Esophagus muscularis mucosa (tissue), 4 donors: ENCODE results near the gene SPP1. TPM values are rescaled to one million over a fixed set of nuclear protein-coding genes. Genes with fewer than 3 reads are reported as not detected.
A peak's percentile ranks its signal among the peaks of the same experiment; 100 is the strongest.

Experiments
- DNase-seq: peaks from one replicate; pipeline ENCODE4 v3.0.0-alpha.2; 2017; ENCODE audit errors: extremely low spot score
- H3K27ac ChIP-seq, 4 donors: fragments of 200-600 bp; sonication (generic); replicated peaks in 1 of 4; 1 replicate in 3 of 4; 2 replicates in 1 of 4; pipeline ENCODE4 v1.5.1; 2016 to 2019; ENCODE audit warnings: mild to moderate bottlenecking in 1 of 4
- H3K27me3 ChIP-seq, 4 donors: fragments of 200-600 bp; sonication (generic); one replicate each; pipeline versions ENCODE4 v1.5.1 to v1.6.0; 2016 to 2019
- H3K36me3 ChIP-seq, 4 donors: fragments of 200-600 bp; sonication (generic); one replicate each; pipeline ENCODE4 v1.5.1; 2016 to 2019
- H3K4me1 ChIP-seq, 4 donors: fragments of 200-600 bp; sonication (generic); one replicate each; pipeline ENCODE4 v1.5.1; 2016 to 2019
- H3K4me3 ChIP-seq, 4 donors: fragments of 200-600 bp; sonication (generic); 1 replicate in 2 of 4; 2 replicates in 2 of 4; pipeline ENCODE4 v1.5.1; 2016 to 2019; ENCODE audit warnings: mild to moderate bottlenecking in 4 of 4, moderate library complexity in 1 of 4
- H3K9me3 ChIP-seq, 4 donors: fragments of 200-600 bp; sonication (generic); 1 replicate in 3 of 4; 2 replicates in 1 of 4; pipeline ENCODE4 v1.5.1; 2016 to 2019
- CTCF ChIP-seq, 3 experiments: fragments of 200-600 bp in 2 of 3; fragments of 450-650 bp in 1 of 3; sonication (generic) in 2 of 3; IDR thresholded peaks; one replicate each; pipeline ENCODE4 v1.5.1; 2017 to 2019; ENCODE audit warnings: antibody characterized with exemption in 3 of 3, mild to moderate bottlenecking in 2 of 3, moderate library complexity in 1 of 3
- EP300 ChIP-seq: sonication (generic); formaldehyde crosslinking; IDR thresholded peaks from one replicate; pipeline ENCODE4 v1.6.1; 2017; ENCODE audit warnings: antibody characterized with exemption
- POLR2A ChIP-seq: fragments of 450-650 bp; IDR thresholded peaks from one replicate; pipeline ENCODE4 v1.6.1; 2017; ENCODE audit warnings: antibody characterized with exemption, moderate library complexity, mild to moderate bottlenecking, low read depth
- POLR2AphosphoS5 ChIP-seq, 2 donors: sonication (generic); formaldehyde crosslinking; IDR thresholded peaks; one replicate each; pipeline ENCODE4 v1.6.1; 2017; ENCODE audit warnings: antibody characterized with exemption in 2 of 2
- WGBS: methylation state at CpG from one replicate; pipeline ENCODE4 v1.1.5; 2018; 5-methylcytosine and 5-hydroxymethylcytosine counted together
- intact Hi-C: fragments of 100-400 bp; cut with DNase I; formaldehyde crosslinking; loops from one replicate; pipeline ENCODE4 v1.15.1; 2023
- total RNA-seq, 4 donors: library from RNA; depleted of rRNA; stranded (reverse); fragments of >200 nt; gene quantifications; one replicate each; pipeline versions ENCODE4 v1.1.0 to v1.2.1, GENCODE V29; 2016

SPP1 gene
- total RNA-seq, 4 donors from 2014 or later, result 2.5 to 45.4 (median 15.0) TPM

GRCh38 chr4:88005076-88005475 is 29.6 kb downstream of the SPP1 start:
- intact Hi-C loops, result loop anchor here (10.0 kb wide), 1 partner anchor 520 kb away; the partner anchor contains the start of gene PYURF
- H3K27ac ChIP-seq, result peak overlapping the region in 3 of 4 donors; percentile 1 to 38 (median 27)
- H3K36me3 ChIP-seq, result no peaks in the 10 kb centered on the region
- H3K9me3 ChIP-seq, result no peaks in the 10 kb centered on the region
- DNase-seq, result no peak
- no peaks in the 10 kb centered on the region for H3K27me3 ChIP-seq
- peaks cover 18 to 35% (median 30%) of the 10 kb centered on the region in 4 donors for H3K4me1 ChIP-seq
- no peak overlapping the region for H3K4me3 ChIP-seq
- TF ChIP-seq CTCF (IDR thresholded peaks at IDR 0.05), result no peak
- TF ChIP-seq POLR2AphosphoS5 (IDR thresholded peaks at IDR 0.05), result peak; percentile 12 to 33
- WGBS, result 60% methylated on average over 2 of the region's 2 CpGs

GRCh38 chr4:88005946-88006345 is 30.4 kb downstream of the SPP1 start:
- H3K36me3 ChIP-seq, result no peaks in the 10 kb centered on the region
- intact Hi-C loops, result loop anchor here (10.0 kb wide), 1 partner anchor 519 kb away; the partner anchor contains the start of gene PYURF
- H3K27ac ChIP-seq, result no peak overlapping the region
- WGBS, result 97% methylated on average over 10 of the region's 10 CpGs
- peaks cover 24 to 44% (median 39%) of the 10 kb centered on the region in 4 donors for H3K4me1 ChIP-seq
- TF ChIP-seq EP300 (no peak), POLR2A (no peak), CTCF (IDR thresholded peaks at IDR 0.05) (no peak), POLR2AphosphoS5 (IDR thresholded peaks at IDR 0.05) (no peak)
- H3K9me3 ChIP-seq, result no peaks in the 10 kb centered on the region
- no peaks in the 10 kb centered on the region for H3K27me3 ChIP-seq
- H3K4me3 ChIP-seq, result no peak overlapping the region
- DNase-seq, result no peak

GRCh38 chr4:88006956-88007303 is 31.4 kb downstream of the SPP1 start:
- H3K27me3 ChIP-seq, result no peaks in the 10 kb centered on the region
- peak overlapping the region; percentile 93 to 96 (median 94) for H3K27ac ChIP-seq
- 52% methylated on average over 9 of the region's 10 CpGs for WGBS
- H3K4me3 ChIP-seq, result peak overlapping the region; percentile 95 to 97 (median 96)
- no peaks in the 10 kb centered on the region for H3K36me3 ChIP-seq
- TF ChIP-seq POLR2A, result no peak
- no peak for TF ChIP-seq POLR2AphosphoS5 (IDR thresholded peaks at IDR 0.05)
- no peak for TF ChIP-seq EP300
- no peak for TF ChIP-seq CTCF (IDR thresholded peaks at IDR 0.05)
- peaks cover 31 to 53% (median 49%) of the 10 kb centered on the region in 4 donors for H3K4me1 ChIP-seq
- intact Hi-C loops, result loop anchor here (10.0 kb wide), 1 partner anchor 518 kb away; the partner anchor contains the start of gene PYURF
- H3K9me3 ChIP-seq, result no peaks in the 10 kb centered on the region
- no peak for DNase-seq

- DNase-seq, result no peak
- H3K9me3 ChIP-seq, result no peaks in the 10 kb centered on the region
- peak within 1 kb of the TSS; percentile 93 to 96 (median 94) for H3K27ac ChIP-seq
- no peak for TF ChIP-seq EP300
- TF ChIP-seq POLR2AphosphoS5 (IDR thresholded peaks at IDR 0.05), result peak; percentile 56 to 87
- peak; percentile 26 for TF ChIP-seq POLR2A
- no peak for TF ChIP-seq CTCF (IDR thresholded peaks at IDR 0.05)
- H3K27me3 ChIP-seq, result no peaks in the 10 kb centered on the region
- peaks cover 31 to 59% (median 55%) of the 10 kb centered on the region in 4 donors for H3K4me1 ChIP-seq
- 1% methylated on average over 14 of the region's 116 CpGs for WGBS
- no peaks in the 10 kb centered on the region for H3K36me3 ChIP-seq
- intact Hi-C loops, result loop anchor here (10.0 kb wide), 1 partner anchor 517 kb away; the partner anchor contains the start of gene PYURF
- H3K4me3 ChIP-seq, result peak within 1 kb of the TSS; percentile 95 to 97 (median 96)
These were observed 32.0 kb downstream of the SPP1 start, which contains the start of gene PKD2 for GRCh38 chr4:88007304-88008121. Gene PKD2, plus strand, starts transcription at chr4:88007635. Its CDS starts 99 bp downstream, at chr4:88007734.
